ENCODE measurements around the gene RHBDD1.
"Not testable (repeated sequence)": the region's sequence is repeated elsewhere in the genome, so short reads cannot be mapped to it uniquely, and the experiment has no call there.

Gene RHBDD1

GRCh38 chr2:226799976-226800940, 35.6 kb upstream of the RHBDD1 start:
- DNase-seq: no peak

GRCh38 chr2:226800941-226801784, 34.7 kb upstream of the RHBDD1 start:
- peak; percentile 22 for DNase-seq

GRCh38 chr2:226802573-226802972, 33.3 kb upstream of the RHBDD1 start:
- no peak for DNase-seq

GRCh38 chr2:226803410-226803809, 32.4 kb upstream of the RHBDD1 start:
- no peak for DNase-seq

GRCh38 chr2:226813148-226813701, 22.6 kb upstream of the RHBDD1 start:
- DNase-seq: no peak

GRCh38 chr2:226818930-226819329, 16.9 kb upstream of the RHBDD1 start:
- DNase-seq: no peak

- DNase-seq: no peak
Observed at GRCh38 chr2:226825056-226825455, 10.8 kb upstream of the RHBDD1 start.

- DNase-seq: no peak
Observed at GRCh38 chr2:226828191-226828590, 7.7 kb upstream of the RHBDD1 start.

- no peak for DNase-seq
Observed at GRCh38 chr2:226829721-226830631, 5.9 kb upstream of the RHBDD1 start.

- no peak for DNase-seq
Observed at GRCh38 chr2:226831266-226831665, 4.6 kb upstream of the RHBDD1 start.

- no peak for DNase-seq
Observed at GRCh38 chr2:226832061-226832460, 3.8 kb upstream of the RHBDD1 start.

GRCh38 chr2:226834880-226835279, 974 bp upstream of the RHBDD1 start:
- not testable (repeated sequence) for DNase-seq

GRCh38 chr2:226835420-226835795, 446 bp upstream of the RHBDD1 start:
- DNase-seq: no peak

- DNase-seq: no peak
Observed at GRCh38 chr2:226836548-226836885, 663 bp downstream of the RHBDD1 start.

GRCh38 chr2:226837334-226837733, 1.5 kb downstream of the RHBDD1 start:
- no peak for DNase-seq

- DNase-seq: no peak
Observed at GRCh38 chr2:226837787-226838603, 2.1 kb downstream of the RHBDD1 start.

- no peak for DNase-seq
Observed at GRCh38 chr2:226838722-226839121, 2.9 kb downstream of the RHBDD1 start.

- DNase-seq: no peak
Observed at GRCh38 chr2:226839161-226839560, 3.3 kb downstream of the RHBDD1 start.

GRCh38 chr2:226839951-226840350, 4.1 kb downstream of the RHBDD1 start:
- no peak for DNase-seq

GRCh38 chr2:226843001-226843400, 7.1 kb downstream of the RHBDD1 start:
- not testable (repeated sequence) for DNase-seq

GRCh38 chr2:226845386-226846116, 9.7 kb downstream of the RHBDD1 start:
- no peak for DNase-seq
